ENCODE results near the gene RCVRN. TPM values are rescaled to one million over a fixed set of nuclear protein-coding genes. Genes with fewer than 3 reads are reported as not detected.

Gene RCVRN
- total and polyA plus RNA-seq, 2 donors (not counting 1 experiment from before 2014, with no cell fraction given) = not detected

DNA sequence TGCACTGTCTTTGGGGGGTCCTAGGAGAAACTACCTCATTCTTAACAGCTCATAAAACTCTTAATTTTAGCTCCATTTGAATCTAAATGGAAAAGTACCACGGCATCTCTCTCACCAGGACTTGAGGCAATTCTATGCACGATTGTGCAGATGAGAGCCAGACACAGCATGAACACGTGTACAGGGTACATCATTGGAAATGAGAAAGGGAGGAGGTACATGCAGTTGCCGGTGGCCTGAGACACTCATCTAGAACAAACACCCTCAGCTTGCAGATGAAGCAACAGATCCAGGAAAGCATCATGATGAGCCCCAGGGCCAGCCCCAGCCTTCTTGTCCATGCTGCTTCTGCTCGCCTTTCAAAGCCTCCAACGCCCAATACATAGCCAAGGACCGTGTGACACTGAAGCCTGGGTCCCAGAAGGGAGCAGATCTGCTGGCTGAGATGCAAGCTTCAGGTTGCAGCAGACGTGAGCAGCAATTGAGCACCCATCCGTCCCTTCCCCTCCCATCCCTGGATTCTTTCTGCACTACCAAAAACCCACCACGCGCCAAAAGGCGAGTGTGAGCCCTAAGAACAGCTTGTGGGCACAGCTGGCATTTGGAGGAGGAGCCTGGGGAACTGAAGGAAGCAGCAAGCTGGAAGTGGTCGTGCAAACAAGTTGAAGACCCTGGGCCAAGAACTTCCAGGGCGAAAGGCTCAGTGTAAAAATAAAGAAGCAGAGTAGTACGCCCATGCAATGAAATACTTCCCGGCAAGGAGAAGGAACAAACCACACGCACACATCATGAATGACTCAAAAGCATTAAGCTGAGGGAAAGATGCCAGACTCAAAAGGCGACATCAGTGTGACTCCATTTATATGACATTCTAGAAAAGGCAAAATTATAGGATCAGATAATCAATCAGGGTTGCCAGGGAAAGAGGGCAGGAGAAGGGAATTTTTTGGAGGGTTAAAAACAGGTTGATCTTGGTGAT lies 7.3 kb upstream of the RCVRN start:
- H3K27me3 ChIP-seq (ENCODE audit: control insufficient read depth, insufficient read depth, low read length) = no peaks in the 10 kb centered on the region
- H3K36me3 ChIP-seq (ENCODE audit: control insufficient read depth, insufficient read depth, low read length) = no peaks in the 10 kb centered on the region
- no peak overlapping the region for H3K27ac ChIP-seq (ENCODE audit: insufficient read depth, low read length)
- H3K9me3 ChIP-seq (ENCODE audit: control insufficient read depth, insufficient read depth, low read depth, low read length) = no peaks in the 10 kb centered on the region
- no peak for DNase-seq (ENCODE audit: low read depth in 2 of 2)
- no peak for TF ChIP-seq EZH2 (IDR thresholded peaks at IDR 0.05; ENCODE audit: low read length, missing control alignments)
- TF ChIP-seq, protein P1, sequence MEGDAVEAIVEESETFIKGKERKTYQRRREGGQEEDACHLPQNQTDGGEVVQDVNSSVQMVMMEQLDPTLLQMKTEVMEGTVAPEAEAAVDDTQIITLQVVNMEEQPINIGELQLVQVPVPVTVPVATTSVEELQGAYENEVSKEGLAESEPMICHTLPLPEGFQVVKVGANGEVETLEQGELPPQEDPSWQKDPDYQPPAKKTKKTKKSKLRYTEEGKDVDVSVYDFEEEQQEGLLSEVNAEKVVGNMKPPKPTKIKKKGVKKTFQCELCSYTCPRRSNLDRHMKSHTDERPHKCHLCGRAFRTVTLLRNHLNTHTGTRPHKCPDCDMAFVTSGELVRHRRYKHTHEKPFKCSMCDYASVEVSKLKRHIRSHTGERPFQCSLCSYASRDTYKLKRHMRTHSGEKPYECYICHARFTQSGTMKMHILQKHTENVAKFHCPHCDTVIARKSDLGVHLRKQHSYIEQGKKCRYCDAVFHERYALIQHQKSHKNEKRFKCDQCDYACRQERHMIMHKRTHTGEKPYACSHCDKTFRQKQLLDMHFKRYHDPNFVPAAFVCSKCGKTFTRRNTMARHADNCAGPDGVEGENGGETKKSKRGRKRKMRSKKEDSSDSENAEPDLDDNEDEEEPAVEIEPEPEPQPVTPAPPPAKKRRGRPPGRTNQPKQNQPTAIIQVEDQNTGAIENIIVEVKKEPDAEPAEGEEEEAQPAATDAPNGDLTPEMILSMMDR (conservative IDR thresholded peaks at IDR 0.05 in 1 of 2, IDR thresholded peaks at IDR 0.05 in 1 of 2; ENCODE audit: low read depth in 1 of 2, low read length in 2 of 2) = no peak
- no peaks in the 10 kb centered on the region for H3K79me2 ChIP-seq (ENCODE audit: control insufficient read depth, insufficient read depth, low read length)
- H3K4me2 ChIP-seq (ENCODE audit: extremely low read depth, insufficient read depth, low read length) = no peak overlapping the region
- no peak overlapping the region for H3K9ac ChIP-seq (ENCODE audit: insufficient read depth, low read length)
- no peaks in the 10 kb centered on the region for H4K20me1 ChIP-seq (ENCODE audit: control insufficient read depth, extremely low read depth, insufficient read depth, low read length)
- H3K4me1 ChIP-seq (ENCODE audit: control insufficient read depth, extremely low read depth, insufficient read depth, low read length) = no peaks in the 10 kb centered on the region
- H3K4me3 ChIP-seq (replicated peaks in 1 of 4; ENCODE audit: control extremely low read depth in 1 of 4, insufficient read depth in 1 of 4, low read depth in 3 of 4, low read length in 4 of 4) = no peak overlapping the region
- H2AFZ ChIP-seq (ENCODE audit: low read length) = no peak overlapping the region

DNA sequence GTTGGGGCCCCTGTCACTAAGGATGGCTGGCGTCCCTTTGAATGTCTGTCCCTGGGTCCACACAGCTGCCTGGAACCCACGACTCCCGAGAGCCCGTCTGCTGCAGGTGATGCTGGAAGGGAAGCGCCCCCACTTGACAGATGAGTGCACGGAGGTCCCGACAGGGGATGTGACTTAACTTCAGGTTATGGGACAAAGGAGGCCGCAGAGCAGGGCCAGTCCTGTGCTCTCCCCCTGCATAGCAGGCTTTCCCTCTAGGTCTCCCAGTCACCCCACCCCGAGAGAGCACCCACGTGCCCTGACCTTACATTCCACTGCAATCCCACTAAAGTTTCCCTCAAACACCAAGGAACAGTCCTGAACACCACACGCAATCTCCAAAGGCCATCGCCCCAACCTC lies 6.0 kb upstream of the RCVRN start:
- H3K79me2 ChIP-seq (ENCODE audit: control insufficient read depth, insufficient read depth, low read length) = no peaks in the 10 kb centered on the region
- H3K9me3 ChIP-seq (ENCODE audit: control insufficient read depth, insufficient read depth, low read depth, low read length) = no peaks in the 10 kb centered on the region
- no peak for DNase-seq (ENCODE audit: low read depth in 2 of 2)
- H3K36me3 ChIP-seq (ENCODE audit: control insufficient read depth, insufficient read depth, low read length) = no peaks in the 10 kb centered on the region
- no peak for TF ChIP-seq EZH2 (IDR thresholded peaks at IDR 0.05; ENCODE audit: low read length, missing control alignments)
- TF ChIP-seq, protein P1 (conservative IDR thresholded peaks at IDR 0.05 in 1 of 2, IDR thresholded peaks at IDR 0.05 in 1 of 2; ENCODE audit: low read depth in 1 of 2, low read length in 2 of 2) = no peak
- no peak overlapping the region for H3K9ac ChIP-seq (ENCODE audit: insufficient read depth, low read length)
- H3K4me3 ChIP-seq (replicated peaks in 1 of 4; ENCODE audit: control extremely low read depth in 1 of 4, insufficient read depth in 1 of 4, low read depth in 3 of 4, low read length in 4 of 4) = no peak overlapping the region
- H3K4me2 ChIP-seq (ENCODE audit: extremely low read depth, insufficient read depth, low read length) = no peak overlapping the region
- no peaks in the 10 kb centered on the region for H3K4me1 ChIP-seq (ENCODE audit: control insufficient read depth, extremely low read depth, insufficient read depth, low read length)
- H3K27me3 ChIP-seq (ENCODE audit: control insufficient read depth, insufficient read depth, low read length) = no peaks in the 10 kb centered on the region
- no peak overlapping the region for H3K27ac ChIP-seq (ENCODE audit: insufficient read depth, low read length)
- H2AFZ ChIP-seq (ENCODE audit: low read length) = no peak overlapping the region
- H4K20me1 ChIP-seq (ENCODE audit: control insufficient read depth, extremely low read depth, insufficient read depth, low read length) = no peaks in the 10 kb centered on the region

DNA sequence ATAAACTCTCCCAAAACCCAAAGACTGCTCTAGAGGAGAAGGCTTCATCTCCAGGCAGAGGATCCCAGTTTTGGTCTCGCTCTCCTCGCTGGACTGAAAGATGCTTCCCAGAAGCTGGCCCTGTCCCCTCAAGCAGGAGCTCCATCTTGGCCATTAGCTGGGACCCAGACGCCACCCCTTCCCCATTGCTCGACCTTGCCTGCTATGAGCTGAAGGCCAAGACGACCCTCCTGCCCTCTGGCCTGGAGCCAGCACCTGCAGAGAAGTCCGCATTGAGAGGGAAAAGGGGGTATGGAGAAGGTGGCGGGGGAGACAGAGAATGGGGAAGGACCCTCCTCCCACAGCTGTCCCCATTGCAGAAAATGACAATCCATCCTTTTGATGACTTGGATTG lies 3.6 kb upstream of the RCVRN start:
- no peaks in the 10 kb centered on the region for H3K79me2 ChIP-seq (ENCODE audit: control insufficient read depth, insufficient read depth, low read length)
- TF ChIP-seq EZH2 (IDR thresholded peaks at IDR 0.05; ENCODE audit: low read length, missing control alignments) = no peak
- TF ChIP-seq, protein P1 (conservative IDR thresholded peaks at IDR 0.05 in 1 of 2, IDR thresholded peaks at IDR 0.05 in 1 of 2; ENCODE audit: low read depth in 1 of 2, low read length in 2 of 2) = no peak
- H3K9ac ChIP-seq (ENCODE audit: insufficient read depth, low read length) = no peak overlapping the region
- no peaks in the 10 kb centered on the region for H3K27me3 ChIP-seq (ENCODE audit: control insufficient read depth, insufficient read depth, low read length)
- no peaks in the 10 kb centered on the region for H3K4me1 ChIP-seq (ENCODE audit: control insufficient read depth, extremely low read depth, insufficient read depth, low read length)
- H3K27ac ChIP-seq (ENCODE audit: insufficient read depth, low read length) = no peak overlapping the region
- DNase-seq (ENCODE audit: low read depth in 2 of 2) = no peak
- no peaks in the 10 kb centered on the region for H4K20me1 ChIP-seq (ENCODE audit: control insufficient read depth, extremely low read depth, insufficient read depth, low read length)
- no peaks in the 10 kb centered on the region for H3K36me3 ChIP-seq (ENCODE audit: control insufficient read depth, insufficient read depth, low read length)
- no peak overlapping the region for H3K4me2 ChIP-seq (ENCODE audit: extremely low read depth, insufficient read depth, low read length)
- H3K4me3 ChIP-seq (replicated peaks in 1 of 4; ENCODE audit: control extremely low read depth in 1 of 4, insufficient read depth in 1 of 4, low read depth in 3 of 4, low read length in 4 of 4) = no peak overlapping the region
- H3K9me3 ChIP-seq (ENCODE audit: control insufficient read depth, insufficient read depth, low read depth, low read length) = no peaks in the 10 kb centered on the region
- no peak overlapping the region for H2AFZ ChIP-seq (ENCODE audit: low read length)
